Muscle of leg (tissue), 11 donors: ENCODE data around the gene GJD3. TPM values are rescaled to one million over a fixed set of nuclear protein-coding genes. Genes with fewer than 3 reads are reported as not detected.
A peak's percentile ranks its signal among the peaks of the same experiment; 100 is the strongest.

ENCODE experiments used
- DNase-seq: peaks from one replicate; pipeline ENCODE4 v3.0.0; 2013
- H3K27ac ChIP-seq: one replicate; pipeline ENCODE4 v1.5.1; 2013; ENCODE audit warnings: mild to moderate bottlenecking, low read length, control low read depth
- H3K27me3 ChIP-seq: one replicate; pipeline ENCODE4 v1.6.1; 2013; ENCODE audit warnings: low read length; ENCODE audit not compliant: control insufficient read depth, insufficient read depth
- H3K36me3 ChIP-seq: one replicate; pipeline ENCODE4 v1.6.1; 2013; ENCODE audit warnings: low read length; ENCODE audit not compliant: control insufficient read depth, insufficient read depth
- H3K4me1 ChIP-seq: one replicate; pipeline ENCODE4 v1.6.1; 2013; ENCODE audit warnings: low read length; ENCODE audit not compliant: control insufficient read depth, insufficient read depth
- H3K4me3 ChIP-seq: one replicate; pipeline ENCODE4 v1.5.1; 2013; ENCODE audit warnings: low read length, control low read depth
- H3K9me3 ChIP-seq: replicated peaks from 2 replicates; pipeline ENCODE4 v1.6.1; 2013; ENCODE audit warnings: low read depth, low read length; ENCODE audit not compliant: control insufficient read depth
- WGBS: methylation state at CpG from one replicate; pipeline ENCODE4 v1.1.5; 2013; ENCODE audit warnings: missing lambda C conversion rate; ENCODE audit not compliant: insufficient coverage; 5-methylcytosine and 5-hydroxymethylcytosine counted together
- polyA plus RNA-seq, 8 donors: library from polyadenylated mRNA; unstranded; fragments of 120-200 nt; gene quantifications; one replicate each; pipeline versions ENCODE4 v1.2.1 to v1.2.3, GENCODE V29; 2013; ENCODE audit warnings: inconsistent platforms in 1 of 8, low replicate concordance in 1 of 8; ENCODE audit not compliant: insufficient read length in 8 of 8, insufficient read depth in 1 of 8
- total RNA-seq: library from RNA; stranded (reverse); fragments of 120-200 nt; gene quantifications from one replicate; pipeline ENCODE4 v1.2.4, GENCODE V29; 2013

The GJD3 gene
- total and polyA plus RNA-seq, 9 donors, result 0.17 to 0.87 (median 0.27) TPM; not detected in 1

GRCh38 chr17:40340880-40341807, 23.4 kb downstream of the GJD3 start:
- peak overlapping the region; percentile 97 for H3K27ac ChIP-seq

GRCh38 chr17:40340327-40340726, 24.2 kb downstream of the GJD3 start:
- Histone ChIP-seq H3K9me3 (no peaks in the 10 kb centered on the region), H3K36me3 (peaks cover 36% of the 10 kb centered on the region), H3K27ac (peak overlapping the region; percentile 97), H3K27me3 (no peaks in the 10 kb centered on the region), H3K4me1 (peaks cover 87% of the 10 kb centered on the region), H3K4me3 (no peak overlapping the region)
- DNase-seq, result no peak
- no CpG with 5 or more reads among the region's 1 CpG for WGBS

More at GRCh38 chr17:40340880-40341807, 23.4 kb downstream of the GJD3 start:
- Histone ChIP-seq H3K9me3 (no peaks in the 10 kb centered on the region), H3K4me3 (peak overlapping the region; percentile 91), H3K27me3 (no peaks in the 10 kb centered on the region), H3K4me1 (peaks cover 87% of the 10 kb centered on the region), H3K36me3 (peaks cover 36% of the 10 kb centered on the region)
- WGBS, result under 1% methylated on average over 44 of the region's 55 CpGs
- DNase-seq, result peak; percentile 90

- no peaks in the 10 kb centered on the region for H3K27me3 ChIP-seq
- peaks cover 87% of the 10 kb centered on the region for H3K4me1 ChIP-seq
- WGBS, result 24% methylated on average over 7 of the region's 13 CpGs
- peaks cover 44% of the 10 kb centered on the region for H3K36me3 ChIP-seq
- peak; percentile 58 for DNase-seq
- H3K27ac ChIP-seq, result peak overlapping the region; percentile 82
- H3K9me3 ChIP-seq, result no peaks in the 10 kb centered on the region
- H3K4me3 ChIP-seq, result no peak overlapping the region
These were observed 25.4 kb downstream of the GJD3 start for GRCh38 chr17:40338941-40339649.

- H3K27ac ChIP-seq, result peak overlapping the region; percentile 20
- 79% methylated on average over 4 of the region's 5 CpGs for WGBS
- no peak for DNase-seq
- peaks cover 49% of the 10 kb centered on the region for H3K36me3 ChIP-seq
- no peak overlapping the region for H3K4me3 ChIP-seq
- no peaks in the 10 kb centered on the region for H3K27me3 ChIP-seq
- H3K9me3 ChIP-seq, result no peaks in the 10 kb centered on the region
- H3K4me1 ChIP-seq, result peaks cover 87% of the 10 kb centered on the region
These were observed 26.5 kb downstream of the GJD3 start for GRCh38 chr17:40338058-40338457.

GRCh38 chr17:40337351-40337750, 27.2 kb downstream of the GJD3 start:
- DNase-seq, result no peak
- H3K9me3 ChIP-seq, result no peaks in the 10 kb centered on the region
- H3K4me3 ChIP-seq, result no peak overlapping the region
- 64% methylated on average over 2 of the region's 8 CpGs for WGBS
- H3K36me3 ChIP-seq, result peaks cover 47% of the 10 kb centered on the region
- no peaks in the 10 kb centered on the region for H3K27me3 ChIP-seq
- peaks cover 87% of the 10 kb centered on the region for H3K4me1 ChIP-seq
- H3K27ac ChIP-seq, result no peak overlapping the region

- no peaks in the 10 kb centered on the region for H3K27me3 ChIP-seq
- H3K27ac ChIP-seq, result peak overlapping the region; percentile 13
- no peak overlapping the region for H3K4me3 ChIP-seq
- H3K9me3 ChIP-seq, result no peaks in the 10 kb centered on the region
- H3K36me3 ChIP-seq, result peaks cover 55% of the 10 kb centered on the region
- WGBS, result 65% methylated on average over 3 of the region's 8 CpGs
- DNase-seq, result no peak
- H3K4me1 ChIP-seq, result peaks cover 94% of the 10 kb centered on the region
These were observed 28.9 kb downstream of the GJD3 start for GRCh38 chr17:40335620-40336019.

- H3K27ac ChIP-seq, result peak overlapping the region; percentile 0
- H3K9me3 ChIP-seq, result no peaks in the 10 kb centered on the region
- H3K36me3 ChIP-seq, result peaks cover 55% of the 10 kb centered on the region
- H3K27me3 ChIP-seq, result no peaks in the 10 kb centered on the region
- DNase-seq, result no peak
- 90% methylated on average over 2 of the region's 4 CpGs for WGBS
- no peak overlapping the region for H3K4me3 ChIP-seq
- H3K4me1 ChIP-seq, result peaks cover 90% of the 10 kb centered on the region
These were observed 30.6 kb downstream of the GJD3 start for GRCh38 chr17:40333781-40334448.

- whole genome bisulfite sequencing, result 21% methylated on average over 17 of the region's 22 CpGs
- no peak overlapping the region for H3K4me3 ChIP-seq
These were observed 32.5 kb downstream of the GJD3 start for GRCh38 chr17:40331743-40332641.

GRCh38 chr17:40330850-40331470, 33.6 kb downstream of the GJD3 start:
- Histone ChIP-seq H3K27me3 (no peaks in the 10 kb centered on the region), H3K27ac (peak overlapping the region; percentile 76), H3K9me3 (no peaks in the 10 kb centered on the region), H3K4me3 (no peak overlapping the region), H3K36me3 (peaks cover 41% of the 10 kb centered on the region), H3K4me1 (peaks cover 92% of the 10 kb centered on the region)
- no peak for DNase-seq
- WGBS, result 91% methylated on average over 5 of the region's 10 CpGs

More at GRCh38 chr17:40331743-40332641, 32.5 kb downstream of the GJD3 start:
- peaks cover 86% of the 10 kb centered on the region for H3K4me1 ChIP-seq
- H3K9me3 ChIP-seq, result no peaks in the 10 kb centered on the region
- peak; percentile 95 for DNase-seq
- no peaks in the 10 kb centered on the region for H3K27me3 ChIP-seq
- H3K27ac ChIP-seq, result peak overlapping the region; percentile 76
- H3K36me3 ChIP-seq, result peaks cover 42% of the 10 kb centered on the region
